Endometrium (tissue), 2 donors: ENCODE results near the gene SYT3.
"Not testable (repeated sequence)": the region's sequence is repeated elsewhere in the genome, so short reads cannot be mapped to it uniquely, and the experiment has no call there.

Source experiments
- FAIRE-seq: peaks from 2 replicates; lab custom pipeline; 2012; peaks lifted over from hg19 to GRCh38; lab: Jason Lieb, UNC
- donor health status: control.
- donor health status: control.

Gene SYT3

DNA sequence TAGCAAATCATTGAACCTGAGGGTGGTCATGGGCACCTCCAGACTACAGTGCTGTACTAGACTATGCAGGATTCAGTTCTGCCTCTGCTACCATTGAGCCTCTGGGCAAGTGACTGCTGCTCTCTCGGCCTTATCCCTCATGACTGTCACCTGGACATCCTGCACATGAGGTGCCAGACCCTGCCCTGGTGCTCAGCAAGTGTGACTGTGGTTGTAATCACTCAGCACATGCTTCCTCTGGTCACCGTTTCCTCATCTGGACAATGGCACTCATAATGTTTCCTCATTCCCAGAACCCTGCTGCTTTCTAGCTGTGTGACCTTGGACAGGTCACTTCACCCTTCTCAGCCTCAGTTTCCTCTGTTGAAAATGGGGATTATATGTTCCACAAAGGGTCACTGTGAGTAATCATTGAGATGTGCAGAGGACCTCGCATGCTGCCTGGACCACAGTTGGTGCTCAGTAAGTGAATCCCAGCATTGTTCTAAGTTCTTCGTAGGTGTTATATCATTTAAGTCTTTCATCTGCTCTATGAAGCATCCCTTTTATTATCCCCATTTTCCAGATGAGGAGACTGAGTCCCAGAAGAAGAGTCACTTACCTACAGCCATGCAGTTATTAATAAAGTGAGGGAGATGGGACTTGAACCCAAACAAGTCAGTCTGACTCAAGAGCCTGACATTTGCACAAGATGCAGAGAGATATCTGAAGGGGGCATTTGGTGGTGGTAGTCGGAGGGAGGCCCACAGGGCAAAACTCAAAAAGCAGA, 3.2 kb downstream of the SYT3 start:
- FAIRE-seq: no peak

DNA sequence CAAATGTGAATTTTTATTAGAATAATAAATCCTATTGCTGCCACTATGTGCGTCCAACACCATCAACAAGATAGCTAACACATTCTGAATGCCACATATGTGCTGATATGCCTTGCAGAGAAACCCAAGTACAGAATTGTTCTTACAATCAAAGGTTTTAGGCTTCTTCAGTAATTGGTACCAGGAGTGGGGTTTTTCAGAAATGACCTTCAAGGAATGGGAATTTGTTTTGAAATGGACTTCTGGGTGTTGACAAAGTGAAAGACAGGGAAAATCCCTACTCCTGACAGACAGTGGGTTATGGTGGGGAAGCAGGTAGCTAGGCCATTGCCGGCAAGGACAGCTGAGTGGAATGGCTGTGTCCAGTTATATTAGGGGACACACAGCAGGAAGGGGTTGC, 5.7 kb downstream of the SYT3 start:
- no peak for FAIRE-seq

DNA sequence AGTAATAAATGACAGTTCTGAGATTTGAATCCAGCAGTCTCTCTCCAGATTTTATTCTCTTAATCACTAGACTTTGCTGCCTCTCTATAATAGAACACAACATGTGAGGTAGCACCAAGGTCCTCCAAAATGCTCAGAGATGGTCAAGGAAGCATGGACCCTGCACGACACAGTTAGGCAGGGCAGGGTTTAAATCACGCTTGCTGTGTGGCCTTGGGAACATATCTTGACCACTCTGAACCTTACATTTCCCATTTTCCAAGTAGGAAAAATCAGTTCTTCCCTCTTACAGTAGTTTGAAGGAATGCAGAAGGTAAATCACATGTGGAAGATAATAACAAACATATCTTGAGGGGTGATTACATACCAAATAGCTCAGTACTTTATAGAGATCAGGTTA, 6.3 kb downstream of the SYT3 start:
- no peak for FAIRE-seq

DNA sequence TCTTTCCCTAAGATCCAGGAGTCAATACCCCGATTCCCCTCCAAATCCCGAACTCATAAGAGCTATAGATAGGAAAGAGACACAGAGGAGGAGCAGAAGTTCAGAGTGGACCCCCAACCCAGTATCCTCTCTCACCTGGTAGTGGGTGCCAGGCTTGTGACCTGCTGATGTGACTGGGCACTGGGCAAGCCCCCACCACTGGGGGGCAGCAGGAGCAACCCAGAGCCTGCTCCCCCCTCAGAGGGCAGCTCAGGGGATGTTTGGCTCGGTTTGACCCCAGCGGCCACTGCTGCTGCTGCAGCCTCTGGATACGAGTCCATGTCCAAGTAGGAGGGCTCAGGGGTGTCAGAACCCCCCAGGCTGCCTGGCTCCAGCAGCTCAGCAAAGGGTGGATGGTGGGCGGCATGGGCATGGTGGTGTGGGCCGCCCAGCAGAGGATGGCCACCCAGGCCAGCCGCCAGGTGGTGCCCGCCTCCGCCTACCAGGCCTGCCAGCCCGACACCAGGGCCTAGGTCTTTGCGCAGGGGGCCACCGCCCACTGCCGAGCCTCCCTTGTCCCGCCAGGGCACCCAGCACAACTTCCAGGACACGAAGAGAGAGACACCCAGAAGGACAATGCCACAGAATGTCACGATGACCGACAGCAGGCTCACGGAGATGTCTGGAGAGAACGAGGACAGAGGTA, 7.4 kb downstream of the SYT3 start:
- FAIRE-seq: no peak

DNA sequence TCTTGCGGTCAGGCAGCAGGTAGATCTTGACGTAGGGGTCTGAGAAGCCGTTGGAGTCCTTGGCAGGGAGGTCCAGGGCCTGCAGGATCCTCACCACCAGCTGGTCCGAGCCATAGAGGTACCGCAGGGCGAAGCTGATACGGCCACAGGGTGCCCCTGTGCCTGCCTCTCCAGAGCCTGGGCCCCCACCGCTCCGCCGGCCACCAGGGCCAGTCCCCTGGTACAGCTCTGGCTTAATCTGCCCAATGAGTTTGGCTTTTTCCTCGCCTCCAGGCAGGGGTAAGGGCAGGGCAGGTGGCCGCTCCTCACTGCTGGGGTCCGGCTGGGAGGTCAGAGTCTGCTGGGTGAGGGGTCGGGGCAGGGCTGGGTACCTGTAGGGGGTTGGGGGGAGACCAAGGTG, 9.9 kb downstream of the SYT3 start:
- no peak for FAIRE-seq

DNA sequence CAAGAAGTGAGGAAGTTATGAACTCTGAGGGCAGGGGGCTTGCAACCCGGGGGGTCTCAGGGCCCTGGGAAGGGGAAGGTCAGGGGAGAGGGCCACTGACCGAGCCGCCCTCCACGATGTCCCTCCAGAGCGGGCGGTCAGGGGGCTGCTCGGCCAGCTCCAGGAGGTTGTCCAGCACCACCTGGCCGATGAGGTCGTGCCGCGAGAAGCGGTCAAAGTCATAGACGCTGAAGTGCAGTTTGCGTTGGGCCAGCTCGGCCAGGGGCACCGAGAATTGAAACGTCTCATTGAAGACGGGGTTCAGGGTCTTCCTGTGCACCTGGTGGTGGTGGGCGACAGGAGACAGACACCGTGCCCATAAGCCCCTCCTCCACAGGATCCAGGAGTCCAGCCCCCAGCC, 10.5 kb downstream of the SYT3 start:
- FAIRE-seq: no peak

DNA sequence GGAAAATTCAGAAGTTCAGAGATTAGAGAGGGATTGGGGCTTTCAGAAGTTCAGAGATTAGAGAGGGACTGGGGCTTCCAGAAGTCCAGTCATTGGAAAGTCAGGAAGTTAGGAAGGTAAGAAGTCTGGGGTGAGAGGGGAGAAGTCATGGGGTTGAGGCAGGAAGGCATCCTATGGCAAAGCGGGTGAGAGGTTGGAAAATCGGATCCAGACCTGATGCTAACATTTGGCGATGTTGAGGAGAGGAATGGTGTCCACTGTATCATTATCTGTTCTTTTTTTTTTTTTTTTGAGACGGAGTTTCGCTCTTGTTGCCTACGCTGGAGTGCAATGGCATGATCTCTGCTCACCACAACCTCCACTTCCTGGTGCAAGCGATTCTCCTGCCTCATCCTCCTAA, 11.1 kb downstream of the SYT3 start:
- no peak for FAIRE-seq

DNA sequence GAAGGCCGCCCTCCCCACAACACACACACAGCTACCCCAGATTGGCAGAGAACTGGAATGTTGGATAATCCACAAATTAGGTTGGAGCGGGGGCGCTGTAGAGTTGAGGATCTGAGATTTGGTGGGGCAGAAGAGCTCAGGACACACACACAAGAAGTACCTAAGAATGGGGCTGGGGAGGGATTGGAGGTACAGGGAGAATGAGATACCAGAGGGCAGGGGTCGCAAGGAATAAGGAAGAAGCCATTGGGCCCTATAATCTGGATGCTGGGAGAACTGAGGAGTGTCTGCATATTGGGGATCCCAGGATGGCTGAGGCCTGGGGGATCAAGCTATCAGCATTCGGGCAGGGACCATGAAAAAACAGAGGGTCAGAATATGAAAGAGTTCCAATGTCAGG, 11.5 kb downstream of the SYT3 start:
- no peak for FAIRE-seq

DNA sequence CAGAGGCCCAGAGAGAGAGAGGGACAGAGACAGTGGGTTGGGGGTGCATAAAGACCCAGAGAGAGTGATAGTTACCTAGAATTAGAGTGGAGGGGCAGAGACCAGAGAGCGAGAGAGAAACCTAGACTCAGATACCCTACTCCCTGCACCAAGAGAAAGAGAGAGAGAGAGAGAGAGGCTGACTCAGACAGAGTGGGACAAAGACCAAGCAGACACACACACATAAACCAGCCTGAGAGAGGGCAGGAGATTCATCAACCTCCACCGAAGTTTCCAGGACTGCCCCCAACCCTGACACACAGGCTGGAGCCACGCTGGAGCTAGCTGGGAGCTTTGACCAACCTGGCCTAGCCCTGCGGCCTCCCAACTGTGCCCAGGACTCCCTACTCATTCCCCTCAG, 12.9 kb downstream of the SYT3 start:
- no peak for FAIRE-seq

DNA sequence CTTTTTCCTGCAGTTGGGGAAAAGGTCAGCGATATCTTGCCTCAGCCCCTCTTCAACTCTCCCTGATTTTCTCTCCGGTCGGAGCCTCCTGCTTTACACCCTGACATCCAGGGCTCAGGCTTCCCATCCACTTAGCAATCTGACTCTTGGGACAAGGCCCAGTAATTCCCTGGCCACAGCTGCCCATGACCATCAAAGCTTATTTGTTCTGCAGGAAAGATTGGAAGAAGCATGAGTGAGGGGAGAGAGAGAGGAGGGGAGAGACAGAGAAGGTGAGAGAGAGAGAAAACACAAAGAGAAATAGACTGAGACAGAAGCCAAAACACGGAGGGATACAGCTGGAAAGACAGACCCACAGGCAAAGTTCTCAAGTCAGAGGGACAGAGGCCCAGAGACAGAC, 13.7 kb downstream of the SYT3 start:
- FAIRE-seq: no peak

DNA sequence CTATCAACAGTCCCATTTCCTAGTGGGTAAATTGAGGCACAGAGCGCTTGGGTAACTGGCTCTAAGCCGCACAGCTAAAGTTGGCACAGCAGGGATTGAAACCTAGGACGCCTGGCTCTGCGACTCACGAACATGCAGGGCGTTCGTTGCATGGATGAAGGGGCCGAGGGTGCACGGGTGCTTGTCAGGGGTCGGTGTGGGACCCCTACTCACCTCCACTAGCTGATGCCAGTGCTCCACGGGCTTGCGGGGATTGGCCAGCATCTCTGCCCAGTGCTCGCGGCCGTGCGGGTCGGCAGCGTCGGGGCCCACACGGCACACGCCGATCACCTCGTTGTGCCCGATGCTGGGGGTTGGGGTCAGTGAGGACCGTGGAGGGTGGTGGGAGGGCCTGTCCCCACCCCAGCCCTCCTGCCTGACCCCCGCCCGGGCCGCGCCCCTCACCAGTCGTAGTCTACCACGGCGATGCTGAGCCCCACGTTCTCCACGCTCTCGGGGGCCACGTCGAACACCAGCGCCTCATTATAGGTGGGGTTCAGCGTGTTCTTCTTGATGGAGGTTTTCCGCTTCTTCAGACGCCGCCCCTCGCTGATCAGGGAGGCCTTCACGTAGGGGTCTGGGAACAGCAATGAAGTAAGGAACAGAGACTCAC, 14.6 kb downstream of the SYT3 start:
- FAIRE-seq: no peak

DNA sequence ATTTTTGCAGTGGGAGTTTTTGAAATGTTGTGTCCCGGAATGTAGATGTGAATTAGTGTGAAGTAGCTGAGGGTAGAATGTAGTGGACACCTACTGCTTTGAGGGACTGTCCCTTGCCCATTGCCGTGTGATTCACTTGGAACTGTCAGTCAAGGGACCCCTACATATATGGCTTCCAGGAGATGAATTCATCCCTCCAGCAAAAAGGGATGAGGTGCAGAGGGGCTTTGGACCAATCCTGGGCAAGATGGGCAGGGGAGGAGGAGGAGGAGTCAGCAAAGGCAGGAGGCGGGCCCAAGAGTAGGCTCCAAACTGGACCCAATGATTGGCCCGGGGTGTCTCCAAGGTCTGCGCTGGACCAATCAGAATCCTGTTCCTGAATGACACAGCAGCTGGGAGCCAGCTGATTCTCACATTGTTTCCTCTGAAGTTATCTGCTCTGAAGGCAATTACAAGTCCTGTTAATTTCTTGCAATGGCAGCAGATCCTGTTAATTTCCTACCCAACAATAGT, 19.2 kb downstream of the SYT3 start:
- FAIRE-seq: not testable (repeated sequence)

DNA sequence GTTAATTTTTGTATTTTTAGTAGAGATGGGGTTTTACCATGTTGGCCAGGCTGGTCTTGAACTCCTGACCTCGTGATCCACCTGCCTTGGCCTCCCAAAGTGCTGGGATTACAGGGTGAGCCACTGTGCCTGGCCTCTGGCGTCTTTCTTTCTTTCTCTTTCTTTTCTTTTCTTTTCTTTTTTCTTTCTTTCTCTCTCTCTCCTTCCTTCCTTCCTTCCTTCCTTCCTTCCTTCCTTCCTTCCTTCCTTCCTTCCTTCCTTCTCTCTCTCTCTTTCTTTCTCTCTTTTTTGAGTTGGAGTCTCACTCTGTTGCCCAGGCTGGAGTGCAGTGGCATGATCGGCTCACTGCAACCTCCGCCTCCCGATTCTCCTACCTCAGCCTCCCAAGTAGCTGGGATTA, 20.5 kb downstream of the SYT3 start:
- FAIRE-seq: not testable (repeated sequence)

DNA sequence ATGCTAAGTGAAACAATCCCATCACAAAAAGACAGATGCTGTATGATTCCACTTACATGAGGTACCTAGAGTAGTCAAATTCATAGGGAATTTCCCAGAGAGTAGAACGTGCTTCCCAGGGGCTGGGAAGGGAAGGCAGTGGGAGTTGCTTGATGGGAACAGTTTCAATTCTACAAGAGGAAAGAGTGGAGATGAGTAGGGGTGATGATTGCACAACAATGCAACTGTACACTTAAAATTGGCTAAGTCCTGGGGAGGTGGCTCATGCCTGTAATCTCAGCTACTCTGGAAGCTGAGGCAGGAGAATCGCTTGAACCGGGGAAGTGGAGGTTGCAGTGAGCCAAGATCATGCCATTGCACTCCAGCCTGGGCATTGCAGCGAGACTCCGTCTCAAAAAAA, 21.3 kb downstream of the SYT3 start:
- FAIRE-seq: not testable (repeated sequence)

DNA sequence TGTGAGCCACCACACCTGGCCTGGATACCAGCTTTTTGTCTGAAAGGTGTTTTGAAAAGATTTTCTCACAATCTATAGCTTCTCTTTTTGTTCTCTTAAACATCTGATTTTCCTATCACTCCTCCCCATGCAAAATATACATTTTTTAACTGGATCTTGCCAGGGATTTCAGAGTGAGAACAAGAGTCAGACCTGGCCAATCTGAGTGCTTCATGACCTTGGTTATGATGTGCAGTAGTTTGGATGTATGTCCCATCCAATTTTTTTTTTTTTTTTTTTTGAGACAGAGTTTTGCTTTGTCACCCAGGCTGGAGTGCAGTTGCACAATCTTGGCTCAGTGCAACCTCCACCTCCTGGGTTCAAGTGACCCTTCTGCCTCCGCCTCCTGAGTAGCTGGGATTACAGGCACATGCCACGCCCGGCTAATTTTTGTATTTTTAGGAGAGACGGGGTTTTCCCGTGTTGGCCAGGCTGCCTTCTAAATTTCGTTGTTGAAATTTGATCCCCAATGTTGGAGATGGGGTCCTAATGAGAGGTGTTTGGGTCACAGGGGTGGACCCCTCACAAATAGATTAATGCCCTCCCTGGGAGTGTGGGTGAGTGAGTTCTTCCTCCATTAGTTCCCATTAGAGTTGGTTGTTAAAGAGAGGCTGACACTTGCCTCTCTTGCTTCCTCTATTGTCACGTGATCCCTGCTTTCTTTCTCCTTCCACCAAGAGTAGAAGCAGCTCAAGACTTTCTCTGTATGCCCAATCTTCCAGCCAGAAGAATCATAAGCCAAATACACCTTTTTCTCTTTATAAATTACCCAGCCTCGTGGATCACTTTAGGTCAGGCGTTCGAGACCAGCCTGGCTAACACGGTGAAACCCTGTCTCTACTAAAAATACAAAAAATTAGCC, 26.9 kb downstream of the SYT3 start:
- FAIRE-seq: not testable (repeated sequence)

DNA sequence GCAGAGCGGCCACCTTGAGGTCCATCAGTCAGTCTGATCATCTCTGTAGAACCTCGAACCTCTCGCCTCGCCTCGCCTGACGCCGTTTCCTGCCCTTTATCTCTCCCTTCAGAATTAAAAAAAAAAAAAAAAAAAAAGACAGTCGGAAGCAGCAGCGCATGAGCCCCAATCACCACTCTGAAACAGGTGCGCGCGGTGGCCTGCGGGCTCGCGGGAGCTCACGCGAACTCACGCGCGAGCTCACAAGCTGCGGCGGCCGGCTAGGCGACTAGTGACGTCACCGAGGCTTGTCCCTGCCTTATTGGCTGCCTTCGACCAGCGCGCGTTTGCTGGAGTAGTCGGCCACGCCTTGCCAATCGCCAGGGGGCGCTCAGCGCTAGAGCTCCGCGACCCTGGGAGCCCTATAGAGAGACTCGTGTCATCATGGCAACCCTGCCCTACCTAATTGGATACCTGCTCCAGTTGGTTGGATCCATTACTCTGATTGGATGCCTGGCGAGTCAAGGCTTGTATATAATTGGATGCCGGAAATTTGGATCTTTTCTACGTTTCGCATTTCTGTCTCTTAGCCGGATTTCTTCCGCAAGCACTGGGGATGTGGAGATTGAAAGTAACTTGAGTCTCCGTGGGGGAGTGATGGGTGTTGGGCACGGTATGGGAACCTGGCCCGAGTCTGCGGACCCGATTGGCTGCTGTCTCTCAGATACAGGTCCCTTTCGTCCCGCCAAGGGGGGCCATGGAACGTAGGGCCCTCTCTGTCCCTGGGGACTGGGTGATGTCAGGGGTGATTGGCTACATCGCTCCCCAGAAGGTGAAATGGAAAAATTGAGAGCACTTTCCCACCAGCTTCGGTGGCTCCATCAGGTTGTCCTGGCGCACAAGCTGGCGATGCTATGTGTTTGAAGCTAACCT, 31.6 kb downstream of the SYT3 start:
- no peak for FAIRE-seq

DNA sequence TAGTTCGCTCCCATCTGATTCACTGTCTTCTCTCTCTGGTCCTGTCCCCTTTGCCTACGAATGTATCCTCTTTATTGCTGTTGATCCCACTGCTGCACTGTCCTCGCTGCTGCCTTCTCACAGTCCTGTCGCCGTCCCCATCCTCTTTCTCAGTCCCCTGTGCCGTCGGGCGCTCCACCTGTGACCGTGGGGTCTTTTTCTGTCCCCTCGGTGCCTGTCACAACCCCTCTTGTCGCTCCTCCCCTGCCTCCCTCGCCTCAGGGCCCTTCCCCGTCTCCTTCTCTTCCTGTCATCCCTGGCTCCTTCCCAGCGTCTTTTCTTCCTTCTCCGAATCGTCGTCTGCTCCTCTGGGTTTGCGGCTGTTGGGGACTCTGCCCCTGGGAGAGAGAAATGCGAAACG, 32.3 kb downstream of the SYT3 start:
- FAIRE-seq: no peak

DNA sequence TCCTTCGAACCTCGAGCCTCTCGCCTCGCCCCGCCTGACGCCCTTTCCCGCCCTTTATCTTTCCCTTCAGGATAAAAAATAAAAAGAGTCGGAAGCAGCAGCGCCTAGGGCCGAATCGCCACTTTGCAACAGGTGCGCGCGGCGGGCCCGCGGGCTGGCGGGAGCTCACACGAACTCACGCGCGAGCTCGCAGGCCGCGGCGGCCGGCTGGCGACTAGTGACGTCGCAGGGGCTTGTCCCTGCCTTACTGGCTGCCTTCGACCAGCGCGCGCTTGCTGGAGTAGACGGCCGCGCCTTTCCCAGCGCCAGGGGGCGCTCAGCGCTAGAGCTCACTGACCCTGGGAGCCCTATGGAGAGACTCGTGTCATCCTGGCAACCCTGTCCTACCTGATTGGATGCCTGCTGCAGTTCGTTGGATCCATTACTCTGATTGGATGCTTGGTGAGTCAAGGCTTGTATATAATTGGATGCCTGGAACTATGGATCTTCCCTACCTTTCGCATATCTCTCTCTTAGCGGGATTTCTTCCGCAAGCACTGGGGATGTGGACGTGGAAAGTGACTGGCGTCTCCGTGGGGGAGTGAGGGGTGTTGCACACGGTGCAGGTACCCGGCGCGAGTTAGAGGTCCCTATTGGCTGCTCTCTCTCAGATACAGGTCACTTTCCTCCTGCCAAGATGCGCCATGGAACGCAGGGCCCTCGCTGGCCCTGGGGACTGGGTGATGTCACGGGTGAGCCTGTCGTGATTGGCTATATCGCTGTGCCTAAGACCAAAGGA, 33.4 kb downstream of the SYT3 start:
- not testable (repeated sequence) for FAIRE-seq

DNA sequence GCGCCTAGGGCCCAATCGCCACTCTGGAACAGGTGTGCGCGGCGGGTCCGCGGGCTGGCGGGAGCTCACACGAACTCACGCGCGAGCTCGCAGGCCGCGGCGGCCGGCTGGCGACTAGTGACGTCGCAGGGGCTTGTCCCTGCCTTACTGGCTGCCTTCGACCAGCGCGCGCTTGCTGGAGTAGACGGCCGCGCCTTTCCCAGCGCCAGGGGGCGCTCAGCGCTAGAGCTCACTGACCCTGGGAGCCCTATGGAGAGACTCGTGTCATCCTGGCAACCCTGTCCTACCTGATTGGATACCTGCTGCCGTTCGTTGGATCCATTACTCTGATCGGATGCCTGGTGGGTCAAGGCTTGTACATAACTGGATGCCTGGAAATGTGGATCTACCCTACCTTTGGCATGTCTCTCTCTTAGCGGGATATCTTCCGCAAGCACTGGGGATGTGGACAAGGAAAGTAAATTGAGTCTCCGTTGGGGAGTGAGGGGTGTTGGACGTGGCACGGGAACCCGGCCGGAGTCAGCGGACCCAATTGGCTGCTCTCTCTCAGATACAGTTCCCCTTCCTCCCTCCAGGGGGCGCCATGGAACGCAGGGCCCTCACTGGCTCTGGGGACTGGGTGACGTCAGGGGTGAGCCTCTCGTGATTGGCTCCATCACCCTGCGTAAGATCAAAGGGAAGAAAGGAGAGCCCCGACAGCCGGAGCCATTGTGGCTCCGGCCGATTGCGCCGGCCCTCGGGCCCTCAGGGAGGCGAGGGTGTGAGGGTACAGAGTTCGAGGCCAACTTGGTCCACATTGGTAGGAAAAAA, 35.2 kb downstream of the SYT3 start:
- FAIRE-seq: not testable (repeated sequence)
